SHP77 (cell line): Measurements from ENCODE around the gene NYNRIN.

ENCODE experiments used
- DNase-seq, 2 experiments: peaks; one replicate each; lab custom pipeline; 2025; lab: John Stamatoyannopoulos, UW

The NYNRIN gene

DNA sequence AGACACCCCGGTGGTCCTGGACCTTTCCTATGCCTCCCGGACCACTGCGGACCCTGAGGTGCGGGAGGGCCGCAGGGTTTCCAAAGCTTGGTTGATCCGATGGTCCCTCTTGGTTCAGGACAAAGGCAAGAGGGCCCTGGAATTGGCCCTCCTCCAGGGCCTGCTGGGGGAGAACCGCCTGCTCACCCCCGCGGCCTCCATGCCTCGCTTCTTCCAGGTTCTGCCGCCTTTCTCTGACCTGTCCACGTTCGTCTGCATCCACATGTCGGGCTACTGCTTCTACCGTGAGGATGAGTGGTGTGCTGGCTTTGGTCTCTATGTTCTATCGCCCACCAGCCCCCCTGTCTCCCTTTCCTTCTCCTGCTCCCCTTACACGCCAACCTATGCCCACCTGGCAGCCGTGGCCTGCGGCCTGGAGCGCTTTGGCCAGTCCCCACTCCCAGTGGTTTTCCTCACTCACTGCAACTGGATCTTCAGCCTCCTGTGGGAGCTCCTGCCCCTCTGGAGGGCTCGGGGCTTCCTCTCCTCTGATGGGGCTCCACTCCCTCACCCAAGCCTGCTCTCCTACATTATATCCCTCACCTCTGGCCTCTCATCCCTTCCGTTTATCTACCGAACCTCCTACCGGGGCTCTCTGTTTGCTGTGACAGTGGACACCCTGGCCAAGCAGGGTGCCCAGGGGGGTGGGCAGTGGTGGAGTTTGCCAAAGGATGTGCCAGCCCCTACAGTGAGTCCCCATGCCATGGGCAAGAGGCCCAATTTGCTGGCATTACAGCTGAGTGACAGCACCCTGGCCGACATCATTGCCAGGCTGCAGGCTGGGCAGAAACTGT is 16.8 kb downstream of the NYNRIN start:
- no peak for DNase-seq

DNA sequence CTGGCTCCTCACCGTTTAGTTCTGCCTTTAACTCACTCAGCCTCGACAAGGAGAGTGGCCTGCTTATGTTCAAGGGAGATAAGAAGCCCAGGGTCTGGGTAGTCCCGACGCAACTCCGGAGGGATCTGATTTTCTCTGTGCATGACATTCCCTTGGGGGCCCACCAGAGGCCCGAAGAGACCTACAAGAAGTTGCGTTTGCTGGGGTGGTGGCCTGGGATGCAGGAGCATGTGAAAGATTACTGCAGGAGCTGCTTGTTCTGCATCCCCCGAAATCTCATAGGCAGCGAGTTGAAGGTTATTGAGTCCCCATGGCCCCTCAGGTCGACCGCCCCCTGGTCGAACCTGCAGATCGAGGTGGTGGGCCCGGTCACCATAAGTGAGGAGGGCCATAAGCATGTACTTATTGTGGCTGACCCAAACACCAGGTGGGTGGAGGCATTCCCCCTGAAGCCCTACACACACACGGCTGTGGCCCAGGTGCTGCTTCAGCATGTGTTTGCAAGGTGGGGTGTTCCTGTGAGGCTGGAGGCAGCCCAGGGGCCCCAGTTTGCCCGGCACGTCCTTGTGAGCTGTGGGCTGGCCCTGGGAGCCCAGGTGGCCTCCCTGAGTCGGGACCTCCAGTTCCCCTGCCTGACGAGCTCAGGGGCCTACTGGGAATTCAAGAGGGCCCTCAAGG is 17.6 kb downstream of the NYNRIN start:
- DNase-seq, result no peak

DNA sequence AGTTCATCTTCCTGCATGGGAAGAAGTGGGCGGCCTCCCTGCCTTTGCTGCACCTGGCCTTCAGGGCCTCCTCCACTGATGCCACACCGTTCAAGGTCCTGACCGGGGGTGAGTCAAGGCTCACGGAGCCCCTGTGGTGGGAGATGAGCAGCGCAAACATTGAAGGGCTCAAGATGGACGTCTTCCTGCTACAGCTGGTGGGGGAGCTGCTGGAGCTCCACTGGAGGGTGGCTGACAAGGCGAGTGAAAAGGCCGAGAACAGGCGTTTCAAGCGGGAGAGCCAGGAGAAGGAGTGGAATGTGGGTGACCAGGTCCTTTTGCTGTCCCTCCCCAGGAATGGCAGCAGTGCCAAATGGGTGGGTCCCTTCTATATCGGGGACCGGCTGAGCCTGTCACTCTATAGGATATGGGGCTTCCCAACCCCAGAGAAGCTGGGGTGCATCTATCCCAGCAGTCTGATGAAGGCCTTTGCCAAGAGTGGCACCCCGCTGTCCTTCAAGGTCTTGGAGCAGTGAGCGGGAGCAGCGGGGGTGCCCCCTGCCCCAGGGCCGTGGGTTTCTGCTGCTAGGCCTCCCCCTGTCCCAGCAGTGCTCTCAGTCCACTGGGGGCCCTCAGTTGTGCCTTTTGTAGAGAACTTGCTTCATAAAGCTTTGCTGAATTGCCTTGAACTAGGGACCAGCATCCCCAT is 18.3 kb downstream of the NYNRIN start:
- no peak for DNase-seq

DNA sequence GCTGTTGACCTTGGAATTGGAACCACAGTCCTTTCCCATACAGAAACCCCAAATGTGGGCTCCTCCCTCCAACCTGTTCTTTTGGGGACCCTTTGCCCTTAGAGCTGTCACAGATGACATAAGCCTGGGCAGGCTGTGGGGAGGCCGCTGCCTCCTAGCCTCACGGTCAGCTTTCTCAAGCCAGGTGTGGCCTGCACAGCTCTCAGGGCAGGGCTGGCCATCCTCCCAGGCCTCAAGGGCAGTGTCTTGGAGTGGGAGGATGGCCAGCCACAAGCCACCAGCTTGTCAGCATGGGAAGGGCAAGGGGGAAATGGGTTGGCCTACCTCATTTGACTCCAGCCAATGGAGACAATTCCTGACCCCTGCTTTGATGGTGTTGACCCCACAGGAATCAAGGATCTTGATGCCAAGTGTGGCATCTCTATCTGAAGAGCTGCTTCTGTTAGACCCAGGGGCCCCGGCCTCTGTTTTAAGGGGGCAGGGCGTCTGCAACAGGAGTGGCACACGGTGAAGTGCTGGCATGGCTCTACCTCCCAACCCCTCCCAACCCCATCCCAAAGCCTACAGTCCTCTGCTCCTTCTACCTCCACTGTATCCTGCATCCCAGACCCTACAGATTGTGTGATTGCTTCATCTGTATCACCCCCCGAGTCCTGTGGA is 19.2 kb downstream of the NYNRIN start:
- no peak for DNase-seq

DNA sequence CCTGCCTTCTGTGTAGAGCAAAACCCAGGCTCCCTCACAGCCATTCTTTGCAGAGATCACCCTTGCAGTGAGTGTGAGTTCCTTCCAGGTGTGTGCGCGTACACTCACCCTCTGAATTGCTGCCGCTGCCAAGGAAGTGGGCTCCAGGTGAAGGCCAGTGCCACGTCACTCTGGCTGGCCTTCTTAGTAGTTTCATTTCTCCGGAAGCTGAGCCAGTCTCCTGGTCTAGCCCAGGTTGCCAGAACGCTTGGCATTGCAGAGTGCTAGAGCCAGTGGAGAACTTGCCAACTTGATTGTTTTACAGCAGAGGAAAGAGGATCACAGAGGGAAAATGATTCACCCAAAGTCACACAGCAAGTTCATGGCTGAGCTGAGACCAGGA is 19.7 kb downstream of the NYNRIN start:
- no peak for DNase-seq

DNA sequence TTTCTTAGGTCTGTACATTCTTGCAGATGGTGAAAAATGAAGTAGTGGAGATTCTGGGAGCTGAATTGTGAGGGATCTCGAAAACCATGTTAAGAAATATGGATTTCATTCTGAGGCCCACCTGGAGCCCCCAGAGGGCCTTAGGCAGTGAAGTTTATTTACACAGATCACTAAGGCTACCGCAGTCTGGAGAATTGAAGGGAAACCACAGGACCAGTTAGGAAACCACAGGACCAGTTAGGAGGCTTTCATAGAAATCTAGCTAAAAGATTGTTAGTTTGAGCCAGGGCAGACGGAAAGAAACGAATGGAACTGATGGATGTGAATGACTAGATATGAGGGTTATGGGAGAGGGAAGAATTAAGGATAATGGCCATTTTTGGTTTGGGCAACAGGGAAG is 23.5 kb downstream of the NYNRIN start:
- no peak for DNase-seq

DNA sequence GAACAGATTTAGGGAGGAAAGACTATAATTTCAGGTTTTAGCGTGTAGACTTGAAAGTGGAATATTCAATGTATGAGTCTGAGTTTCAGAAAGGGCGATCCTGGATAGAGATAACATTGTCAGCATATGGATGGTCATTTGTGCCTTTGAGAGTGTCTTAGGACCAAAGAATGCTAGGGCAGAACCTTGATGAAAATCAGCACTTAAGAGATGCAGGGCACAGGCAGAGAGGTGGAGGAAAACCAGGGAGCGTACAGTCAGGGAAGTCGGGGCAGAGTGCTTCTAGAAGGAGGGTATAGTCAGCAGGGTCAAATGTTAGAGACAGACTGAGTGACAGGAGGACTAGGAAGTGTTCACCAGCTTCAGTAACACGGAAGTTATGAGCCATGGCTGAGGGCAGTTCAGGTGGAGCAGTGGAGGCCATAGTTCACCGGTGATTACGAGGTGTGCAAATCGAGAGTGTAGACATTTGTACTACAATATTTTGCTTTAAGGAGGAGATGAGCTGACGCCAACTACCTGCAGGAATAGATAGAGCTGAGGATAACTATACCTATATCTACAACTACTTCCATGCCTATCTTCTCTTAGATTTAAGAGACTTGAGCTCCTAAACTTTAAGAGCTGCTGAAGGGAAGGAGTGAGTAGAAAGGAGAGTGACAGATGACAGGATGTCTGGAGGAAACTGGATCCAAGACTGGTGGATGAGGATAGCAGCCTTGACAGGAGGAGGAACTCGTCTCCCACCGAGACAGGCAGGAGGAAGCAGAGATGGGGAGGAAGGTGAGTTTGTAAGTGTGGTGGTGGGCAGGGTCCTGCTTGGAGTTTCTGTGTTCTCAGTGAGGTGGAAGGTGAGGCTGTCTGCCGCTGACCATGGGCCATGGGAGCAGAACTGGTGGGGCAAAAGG is 24.1 kb downstream of the NYNRIN start:
- no peak for DNase-seq

DNA sequence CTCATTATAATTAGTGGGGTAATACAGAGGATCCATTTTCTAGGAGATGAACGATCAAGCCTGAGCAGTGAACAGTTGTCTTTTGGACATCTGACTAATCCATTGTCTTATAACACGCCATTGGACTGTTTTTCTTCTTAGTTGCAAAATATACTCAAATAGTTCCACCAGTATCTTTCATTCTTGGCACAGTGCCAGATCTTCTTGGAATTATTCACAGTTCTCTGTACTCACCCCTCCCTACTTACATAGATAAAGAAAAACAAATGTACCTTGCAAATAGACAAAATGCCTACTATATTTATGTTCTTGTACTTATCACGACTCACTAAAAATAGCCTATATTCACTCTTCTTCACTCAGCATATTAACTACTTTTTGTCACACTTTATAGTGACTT is 26.9 kb downstream of the NYNRIN start:
- no peak for DNase-seq

DNA sequence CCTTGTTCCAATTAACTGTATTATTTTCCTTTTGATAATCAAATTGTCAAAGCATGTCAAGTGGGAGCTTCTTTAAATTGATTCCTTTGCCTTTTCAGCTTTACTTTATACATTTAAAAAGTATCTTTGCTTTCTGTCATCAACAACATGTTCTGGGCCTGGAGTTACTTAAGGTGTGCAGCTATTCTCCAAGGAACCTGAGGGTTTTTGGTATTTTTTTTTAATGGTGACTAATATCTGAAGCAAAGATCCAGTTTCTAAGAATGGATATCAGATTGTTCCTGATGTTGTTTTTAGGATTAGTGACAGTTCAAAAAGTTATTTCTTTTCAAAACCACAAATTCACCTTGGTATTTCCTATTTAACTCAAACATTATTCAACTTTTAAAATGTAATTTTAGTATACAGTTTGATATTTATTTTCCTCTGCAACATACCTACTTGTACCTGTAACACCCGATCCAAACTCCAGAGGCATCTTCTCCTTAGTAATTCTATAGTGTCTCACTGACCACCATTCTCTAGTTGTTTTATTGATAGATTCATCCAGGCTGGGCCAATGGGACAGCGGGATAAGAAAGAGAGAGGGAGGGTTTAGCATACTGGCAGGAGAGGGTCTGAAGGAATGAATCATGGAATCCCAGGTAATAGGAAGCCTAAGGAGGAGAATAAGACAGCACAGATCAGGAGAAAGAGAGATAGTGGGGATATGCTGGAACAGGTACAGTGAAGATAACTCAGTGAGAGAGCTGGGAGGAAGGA is 27.5 kb downstream of the NYNRIN start:
- no peak for DNase-seq

DNA sequence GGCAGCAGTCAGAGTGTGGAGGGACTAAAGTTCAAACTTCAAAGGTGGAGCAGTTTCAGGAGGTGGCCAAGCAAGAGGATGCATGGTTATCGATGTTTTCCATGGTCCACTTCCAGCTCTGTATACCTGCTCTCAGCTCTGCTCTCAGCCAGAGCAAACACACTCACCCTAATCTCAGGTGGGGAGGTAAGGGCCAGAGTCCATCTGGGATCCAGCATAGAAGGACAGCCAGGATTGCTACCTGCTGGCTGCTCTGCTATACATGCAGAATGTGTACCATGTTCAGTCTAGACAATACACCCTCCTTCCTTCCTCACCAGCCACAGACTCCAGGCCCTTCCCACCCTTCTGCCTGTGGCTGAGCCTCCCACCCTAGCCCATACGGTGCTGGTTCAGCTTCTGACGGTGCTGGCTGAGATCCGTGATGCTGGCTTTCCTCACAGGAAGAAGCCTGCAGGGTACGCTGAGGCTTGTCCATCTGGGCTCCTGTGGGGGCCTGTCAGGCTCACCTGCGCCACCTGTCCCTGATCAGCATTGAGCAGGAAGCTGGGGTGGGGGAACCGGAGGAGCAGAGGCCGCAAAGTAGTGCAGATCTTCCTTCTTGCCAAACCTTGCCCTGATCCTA is 28.2 kb downstream of the NYNRIN start:
- no peak for DNase-seq

DNA sequence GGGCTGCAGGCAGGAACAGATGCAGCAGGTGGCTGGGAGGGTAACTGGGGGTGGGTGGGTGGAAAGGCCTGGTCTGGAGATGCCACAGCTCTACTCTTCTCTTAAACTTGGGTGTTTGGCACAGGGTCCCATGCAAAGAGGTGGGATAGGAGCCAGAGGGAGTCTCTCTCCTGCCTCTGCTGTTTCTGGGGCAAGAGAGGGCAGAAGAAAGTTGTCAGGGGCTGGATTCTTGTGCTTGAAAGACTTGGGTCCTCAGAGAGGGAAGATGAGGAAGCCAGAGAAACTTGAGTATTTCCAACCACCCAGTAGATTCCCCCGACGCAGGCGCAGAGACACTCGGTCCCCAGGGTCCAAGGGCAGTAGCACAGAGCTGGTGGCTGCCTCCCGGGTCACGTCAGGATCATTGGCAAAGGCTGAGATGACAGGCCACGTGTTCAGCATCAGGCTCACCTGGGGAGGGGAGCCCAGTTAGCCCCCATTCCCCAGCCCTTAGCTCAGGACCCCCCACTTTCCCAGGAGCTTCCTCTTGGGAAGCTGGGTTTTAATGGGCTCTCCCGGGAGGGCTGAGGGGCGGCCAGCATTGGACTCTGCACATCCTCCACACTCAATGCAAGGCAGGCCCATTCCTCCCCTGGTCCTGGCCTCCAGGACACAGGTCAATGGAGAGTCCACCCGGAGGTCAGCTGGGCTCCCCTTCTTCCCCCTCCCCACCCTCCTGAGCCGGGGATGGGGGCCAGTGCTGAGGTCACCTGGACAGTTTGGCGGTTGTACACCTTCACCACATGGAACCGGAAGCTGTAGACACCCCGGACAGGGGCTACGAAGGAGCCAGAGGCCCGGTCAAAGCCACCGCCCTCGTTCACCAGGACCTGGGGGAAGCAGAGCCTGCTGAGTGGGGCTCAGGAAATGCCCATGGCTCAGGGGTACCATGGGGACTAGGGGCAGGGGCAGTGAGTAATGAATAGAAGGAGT is 29.0 kb downstream of the NYNRIN start:
- no peak for DNase-seq

DNA sequence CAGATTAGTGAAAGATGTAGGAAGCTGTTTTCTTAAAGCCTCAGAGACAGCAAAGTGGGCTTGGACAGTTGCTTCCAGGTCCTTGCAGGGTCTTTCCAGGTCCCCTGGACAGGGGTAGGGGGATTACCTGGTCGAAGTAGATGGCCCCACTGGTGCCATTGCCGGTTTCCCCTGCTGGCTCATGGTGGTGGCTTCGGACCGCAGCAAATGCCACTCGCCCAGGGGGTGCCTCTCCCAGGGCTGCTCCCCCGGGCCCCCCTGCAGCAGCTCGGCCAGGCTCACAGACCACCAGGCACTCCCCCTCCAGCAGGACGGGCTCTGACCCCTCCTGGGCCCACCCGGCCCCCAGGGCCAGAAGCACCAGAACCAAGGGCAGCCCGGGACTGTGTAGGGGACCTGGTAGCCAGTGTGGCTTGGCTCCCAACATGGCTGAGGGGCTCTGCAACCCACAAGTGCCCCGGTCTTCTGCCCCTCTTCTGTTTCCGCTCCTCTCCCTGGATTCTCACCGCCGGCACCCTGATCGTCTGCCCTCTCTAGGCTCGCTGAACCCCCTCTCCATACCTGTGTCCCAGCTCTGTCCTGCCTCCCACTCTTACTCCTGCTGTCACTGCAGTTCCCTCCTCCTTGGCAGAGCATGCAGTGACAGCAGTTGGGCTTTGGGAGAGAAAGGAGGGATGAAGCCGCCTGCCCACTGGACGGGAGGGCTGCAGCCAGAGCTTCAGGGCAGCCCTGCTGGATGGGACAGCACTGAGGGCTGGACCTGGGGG is 30.0 kb downstream of the NYNRIN start:
- DNase-seq, result no peak

DNA sequence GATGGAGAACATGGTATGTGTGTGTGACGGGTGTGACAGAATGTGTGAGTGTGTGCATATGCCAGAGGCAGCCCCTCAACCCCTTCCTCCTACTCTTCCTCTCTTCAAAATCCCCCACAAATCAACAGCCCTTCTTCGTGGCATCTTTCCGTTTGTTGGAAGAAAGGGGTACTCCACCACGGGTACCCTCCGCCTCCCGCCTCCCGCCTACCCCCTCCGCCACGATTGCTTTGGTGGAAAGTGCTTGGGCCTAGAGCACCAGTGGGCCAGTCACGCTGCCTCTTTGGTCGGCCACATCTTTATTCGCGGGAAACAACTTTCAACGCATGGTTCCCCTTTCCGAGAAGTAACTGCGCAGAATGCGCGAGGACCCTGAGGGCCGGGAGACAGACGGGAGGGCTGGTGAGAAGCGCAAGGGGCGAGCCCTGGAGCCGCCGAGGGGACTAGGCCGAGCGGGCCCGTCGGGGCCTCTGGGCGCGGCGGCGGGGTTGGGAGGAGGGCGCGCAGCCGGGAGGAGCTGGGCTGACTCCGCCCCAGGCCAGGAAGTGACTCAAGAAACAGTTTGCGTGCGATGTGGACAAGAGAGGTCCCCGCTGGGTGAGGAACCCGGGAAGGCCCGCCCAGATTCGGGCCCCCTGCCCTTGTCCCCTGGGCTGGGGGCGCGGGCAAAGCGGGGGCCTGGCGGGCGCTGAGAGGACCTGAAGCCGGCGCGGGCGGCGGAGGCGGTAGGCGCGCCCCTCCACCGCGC is 30.8 kb downstream of the NYNRIN start, which contains the start of the genes CBLN3 and KHNYN:
TSS of gene CBLN3 (minus strand) at position 274 of the 748 bp plus-strand sequence. CDS start 614 bp downstream, outside the sequence.
TSS of gene KHNYN (plus strand) at position 560 of the 748 bp plus-strand sequence. CDS start 777 bp downstream, outside the sequence.
- peak; percentile 91 to 94 for DNase-seq

DNA sequence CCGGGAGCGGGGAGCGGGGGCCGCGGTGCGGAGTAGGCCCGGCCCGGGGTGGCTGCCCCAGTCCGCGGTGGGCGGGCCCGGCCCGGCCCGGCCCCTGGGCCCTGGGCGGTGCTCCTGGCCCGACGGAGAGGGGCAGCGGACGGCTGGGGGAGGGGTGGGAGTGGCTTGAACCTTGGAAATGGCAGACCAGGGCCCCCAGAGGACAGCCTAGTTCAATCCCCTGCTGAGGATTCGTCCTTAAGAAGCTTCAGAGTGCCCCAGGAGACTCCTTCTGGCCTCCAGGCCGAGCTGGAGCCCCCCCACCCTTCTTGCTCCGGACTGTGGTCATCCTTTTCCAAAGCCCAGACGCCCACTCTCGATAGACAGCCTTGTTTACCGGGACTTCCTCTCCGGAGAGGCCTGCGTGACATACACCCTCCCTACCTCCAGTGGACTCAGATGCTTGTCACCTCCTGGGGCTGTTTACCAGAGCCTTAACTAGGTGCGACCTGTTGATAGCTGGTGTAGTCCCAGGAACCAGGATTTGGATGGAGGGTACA is 31.4 kb downstream of the NYNRIN start:
- peak; percentile 34 to 68 for DNase-seq

DNA sequence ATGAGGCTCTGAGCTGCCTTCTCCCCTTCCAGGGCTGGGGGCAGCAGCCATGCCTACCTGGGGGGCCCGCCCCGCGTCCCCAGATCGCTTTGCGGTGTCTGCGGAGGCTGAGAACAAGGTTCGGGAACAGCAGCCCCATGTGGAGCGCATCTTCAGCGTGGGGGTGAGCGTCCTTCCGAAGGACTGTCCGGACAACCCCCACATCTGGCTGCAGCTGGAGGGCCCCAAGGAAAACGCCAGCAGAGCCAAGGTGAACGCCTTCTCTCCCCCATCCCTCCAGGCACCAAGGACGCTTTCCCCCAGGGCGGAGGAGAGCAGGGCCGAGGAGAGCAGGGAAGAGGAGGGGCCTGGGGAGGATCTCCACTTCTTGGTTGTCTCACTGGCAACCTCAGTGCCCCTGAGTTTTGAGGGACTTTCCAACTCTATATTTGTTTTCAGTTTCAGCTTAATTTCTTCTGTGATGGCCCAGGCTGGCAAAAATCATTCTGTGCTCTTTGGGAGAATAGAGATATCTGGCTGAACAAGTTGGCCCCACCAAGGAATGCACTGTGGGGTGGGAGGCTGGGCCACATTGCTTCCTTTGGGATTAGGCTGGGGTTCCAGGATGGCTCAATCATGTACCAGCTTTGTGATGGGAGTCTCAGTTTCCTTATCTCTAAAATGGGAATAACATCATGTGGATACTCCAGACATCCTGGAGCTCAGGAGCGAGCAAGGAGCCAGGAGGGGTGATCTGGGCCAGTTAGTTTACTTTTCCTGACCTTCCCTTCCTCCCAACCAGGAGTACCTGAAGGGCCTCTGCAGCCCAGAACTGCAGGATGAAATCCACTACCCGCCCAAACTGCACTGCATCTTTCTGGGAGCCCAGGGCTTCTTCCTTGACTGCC is 32.1 kb downstream of the NYNRIN start:
- no peak for DNase-seq
